NCI-H1092 (cell line): ENCODE data around the gene PRKCH.
"Not testable (repeated sequence)": the region's sequence is repeated elsewhere in the genome, so short reads cannot be mapped to it uniquely, and the experiment has no call there.

ENCODE experiments used
- DNase-seq: peaks from one replicate; lab custom pipeline; 2025; lab: John Stamatoyannopoulos, UW

The PRKCH gene

DNA sequence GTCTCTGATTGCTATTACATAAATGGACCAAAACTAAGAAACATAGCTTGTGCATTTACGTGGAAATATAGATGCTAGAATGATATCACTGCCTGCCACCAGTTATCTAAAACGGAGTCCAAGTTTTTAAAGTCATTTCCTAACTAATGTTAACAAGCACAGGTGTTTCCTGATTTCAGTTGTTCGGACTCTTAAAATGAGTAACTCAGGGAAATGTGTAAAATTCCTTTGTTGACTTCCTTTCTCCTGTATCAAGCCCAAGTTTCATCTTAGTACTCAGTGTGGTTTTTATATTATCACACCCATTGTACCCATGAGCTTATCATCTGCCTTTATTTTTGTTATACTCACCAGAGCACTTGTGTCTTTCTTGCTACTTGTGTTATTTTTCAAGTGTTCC is 13.2 kb upstream of the PRKCH start:
- no peak for DNase-seq

DNA sequence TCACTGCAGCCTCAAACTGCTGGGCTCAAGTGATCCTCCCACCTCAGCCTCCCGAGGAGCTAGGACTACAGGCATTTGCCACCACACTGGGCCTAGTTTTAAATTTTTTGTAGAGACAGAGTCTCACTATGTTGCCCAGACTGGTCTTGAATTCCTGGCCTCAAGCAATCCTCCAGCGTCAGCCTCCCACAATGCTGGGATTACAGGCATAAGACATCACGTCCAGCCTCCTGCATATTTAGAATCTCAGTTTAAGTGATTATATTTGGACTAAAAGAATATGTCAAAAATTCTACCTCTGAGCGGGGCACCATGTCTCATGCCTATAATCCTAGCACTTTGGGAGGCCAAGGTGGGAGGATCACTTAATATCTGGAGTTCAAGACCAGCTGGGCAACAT is 12.7 kb upstream of the PRKCH start:
- DNase-seq: not testable (repeated sequence)

DNA sequence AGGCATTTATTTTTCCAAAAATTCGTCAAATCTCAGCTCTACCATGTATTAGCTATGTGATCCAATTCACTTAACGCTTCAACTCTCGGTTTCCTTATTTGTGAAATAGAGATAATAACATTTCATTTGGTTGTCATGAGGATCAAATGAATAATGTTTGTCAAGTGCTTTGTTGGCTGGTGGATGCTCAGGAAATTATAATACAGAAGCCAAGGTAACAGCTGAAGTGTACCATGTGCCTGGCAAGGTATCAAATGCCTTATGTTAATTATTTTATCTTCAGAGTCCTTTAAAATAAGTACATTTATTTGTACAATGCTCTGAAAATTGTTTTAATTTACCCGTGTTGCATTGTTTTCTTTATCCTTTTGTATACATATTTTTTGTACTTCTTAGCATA is 6.1 kb upstream of the PRKCH start:
- peak; percentile 68 for DNase-seq

DNA sequence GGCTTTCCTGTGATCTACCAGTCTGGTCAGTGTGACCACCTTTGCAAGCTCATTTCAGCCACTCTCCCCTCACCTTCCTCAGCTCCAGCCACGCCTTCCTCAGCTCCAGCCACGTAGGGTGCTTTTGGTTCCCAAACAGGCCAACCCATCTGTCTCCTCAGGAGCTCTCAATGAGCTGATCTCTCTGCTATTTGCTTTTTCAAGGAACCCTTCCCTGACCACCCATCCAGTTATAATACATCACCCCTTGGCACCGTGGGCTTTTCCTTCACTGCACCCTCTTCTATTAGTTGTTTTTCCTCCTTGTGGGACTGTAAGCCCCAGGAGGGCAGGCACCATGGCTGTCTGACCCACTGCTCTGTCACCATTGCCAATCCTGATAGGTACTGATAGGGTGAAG is 2.3 kb upstream of the PRKCH start:
- no peak for DNase-seq

DNA sequence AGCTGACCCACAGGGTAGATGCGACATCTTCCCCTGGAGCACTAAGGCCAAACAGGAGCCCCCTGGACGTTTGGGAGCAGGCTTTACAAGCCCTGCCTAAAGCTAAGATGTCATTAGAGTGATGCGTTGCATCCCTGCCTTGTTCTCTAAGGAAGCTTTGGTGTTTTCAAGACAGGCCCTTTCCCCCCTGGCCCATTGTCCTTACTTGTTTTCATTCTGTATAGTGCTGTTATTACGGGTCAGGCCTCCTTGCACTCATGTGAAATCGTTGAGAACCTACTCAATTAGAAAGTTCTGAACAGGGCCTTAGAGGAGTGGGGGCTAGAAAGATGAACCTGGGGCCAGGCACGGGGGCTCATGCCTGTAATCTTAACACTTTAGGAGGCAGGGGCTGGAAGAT is 1.7 kb upstream of the PRKCH start:
- no peak for DNase-seq

DNA sequence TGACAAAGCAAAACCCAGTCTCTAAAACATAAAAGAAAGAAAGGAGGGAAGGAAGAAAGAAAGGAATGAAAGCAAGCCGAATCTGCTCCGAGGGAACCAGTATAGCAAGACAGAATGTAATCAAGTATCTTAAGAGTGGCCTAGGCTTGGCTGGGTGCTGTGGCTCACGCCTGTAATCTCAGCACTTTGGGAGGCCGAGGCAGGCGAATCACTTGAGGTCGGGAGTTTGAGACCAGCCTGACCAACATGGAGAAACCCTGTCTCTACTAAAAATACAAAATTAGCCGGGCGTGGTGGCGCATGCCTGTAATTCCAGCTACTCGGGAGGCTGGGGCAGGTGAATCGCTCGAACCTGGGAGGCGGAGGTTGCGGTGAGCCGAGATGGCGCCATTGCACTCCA is 1.2 kb upstream of the PRKCH start:
- not testable (repeated sequence) for DNase-seq

DNA sequence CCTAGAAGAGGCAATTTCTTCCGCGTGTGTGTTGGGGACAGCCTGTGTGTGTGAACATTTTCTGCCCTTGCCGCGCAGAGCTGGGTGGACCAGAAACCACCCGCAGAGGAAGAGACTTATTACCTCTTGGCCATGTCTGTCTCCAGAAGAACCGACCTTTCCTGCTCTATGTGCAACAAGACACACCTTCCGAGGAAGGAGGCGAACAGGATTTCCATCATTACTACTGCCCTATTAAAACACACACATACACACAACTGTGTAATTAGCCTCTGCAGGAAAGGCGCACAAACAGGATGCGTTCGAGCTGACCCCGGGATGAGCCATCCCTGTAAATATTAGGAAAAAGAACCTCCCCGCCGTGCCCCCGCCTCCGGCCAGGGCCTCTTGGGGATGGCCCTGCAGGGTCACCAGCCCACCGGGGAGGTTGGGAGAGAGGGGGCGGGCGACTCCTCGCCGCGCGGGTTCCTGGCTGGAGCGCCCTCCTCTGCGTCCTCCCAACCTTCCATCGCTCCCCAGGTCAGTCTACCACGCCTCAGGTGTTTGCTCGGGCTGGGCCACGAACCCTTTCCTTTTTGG is 484 bp upstream of the PRKCH start:
- DNase-seq: no peak

DNA sequence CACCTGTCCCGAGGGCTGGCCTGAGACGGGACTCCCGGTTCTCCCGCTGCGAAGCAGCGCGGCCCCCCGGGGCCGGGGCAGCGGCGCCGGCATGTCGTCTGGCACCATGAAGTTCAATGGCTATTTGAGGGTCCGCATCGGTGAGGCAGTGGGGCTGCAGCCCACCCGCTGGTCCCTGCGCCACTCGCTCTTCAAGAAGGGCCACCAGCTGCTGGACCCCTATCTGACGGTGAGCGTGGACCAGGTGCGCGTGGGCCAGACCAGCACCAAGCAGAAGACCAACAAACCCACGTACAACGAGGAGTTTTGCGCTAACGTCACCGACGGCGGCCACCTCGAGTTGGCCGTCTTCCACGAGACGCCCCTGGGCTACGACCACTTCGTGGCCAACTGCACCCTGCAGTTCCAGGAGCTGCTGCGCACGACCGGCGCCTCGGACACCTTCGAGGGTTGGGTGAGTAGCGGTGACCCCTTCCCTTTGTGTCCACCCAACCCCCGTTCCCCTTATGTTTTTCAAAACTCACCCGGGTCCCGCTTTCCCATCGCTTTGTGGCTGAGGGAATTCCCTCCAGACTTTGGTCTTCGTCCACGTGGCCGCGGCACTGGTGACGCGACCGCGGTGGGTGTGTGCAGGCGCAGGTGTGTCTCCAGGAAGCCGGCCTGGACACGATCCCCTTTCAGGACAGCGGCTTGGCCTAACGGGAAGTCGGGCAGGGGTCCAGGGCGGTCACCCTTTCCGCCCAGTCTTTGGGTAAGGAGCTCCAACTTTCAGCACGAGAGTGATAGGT is 826 bp downstream of the PRKCH start:
- no peak for DNase-seq

DNA sequence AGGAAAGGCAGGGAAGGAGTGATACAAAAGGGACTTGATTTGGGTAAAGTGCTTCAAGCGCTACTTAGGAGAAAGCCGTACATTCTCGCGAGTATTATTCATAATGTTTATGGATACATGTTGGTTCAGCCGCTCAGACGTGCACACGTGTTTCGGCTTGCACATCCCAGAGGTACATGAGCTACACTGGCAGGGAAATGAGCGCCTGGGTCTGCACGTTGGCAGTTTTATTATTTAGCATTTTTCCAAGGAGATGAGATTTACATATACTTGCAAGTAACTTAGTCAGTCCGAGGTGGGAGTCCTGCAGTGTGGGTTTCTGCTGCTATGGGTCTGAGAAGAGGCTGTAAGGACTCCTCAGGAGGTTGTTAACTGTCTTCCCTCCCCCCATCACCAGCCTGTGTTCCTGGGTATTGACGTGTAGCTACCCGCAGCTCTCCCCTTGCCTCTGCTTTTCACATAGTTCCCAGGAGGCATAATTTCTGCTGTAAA is 1.5 kb downstream of the PRKCH start:
- no peak for DNase-seq

DNA sequence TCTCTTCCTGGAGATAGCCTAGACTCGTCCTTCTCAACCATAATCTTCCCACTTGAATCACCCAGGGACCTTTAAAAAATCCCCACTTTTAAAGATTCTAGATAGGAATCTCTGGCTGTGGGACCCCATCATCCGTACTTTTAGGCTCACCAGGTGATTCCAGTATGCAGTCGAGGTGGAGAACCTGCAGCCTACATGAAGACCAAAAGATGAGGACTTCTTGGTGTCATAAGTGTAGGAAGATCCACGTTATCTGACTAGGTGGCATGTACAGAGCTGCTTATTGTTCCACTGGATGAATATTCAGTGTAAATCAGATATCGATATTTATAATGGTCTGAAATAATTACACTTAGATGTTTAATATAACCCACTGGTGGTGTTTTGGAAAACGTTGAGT is 2.6 kb downstream of the PRKCH start:
- no peak for DNase-seq

DNA sequence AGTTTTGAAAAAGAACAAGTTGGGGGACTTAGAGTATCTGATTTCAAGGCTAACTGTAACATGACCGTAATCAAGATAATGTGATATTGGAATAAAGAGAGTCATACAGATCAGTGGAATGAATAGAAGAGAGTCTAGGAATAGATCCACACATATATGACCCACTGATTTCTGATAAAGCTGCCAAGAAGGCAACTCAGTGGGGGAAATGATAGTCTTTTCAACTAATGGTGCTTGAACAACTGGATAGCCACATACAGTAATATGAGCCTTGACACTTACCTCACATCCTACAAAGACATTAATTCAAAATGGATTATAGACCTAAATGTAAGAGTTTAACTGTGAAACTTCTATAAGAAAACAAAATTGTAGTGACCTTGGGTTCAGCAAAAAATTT is 3.8 kb downstream of the PRKCH start:
- DNase-seq: no peak

DNA sequence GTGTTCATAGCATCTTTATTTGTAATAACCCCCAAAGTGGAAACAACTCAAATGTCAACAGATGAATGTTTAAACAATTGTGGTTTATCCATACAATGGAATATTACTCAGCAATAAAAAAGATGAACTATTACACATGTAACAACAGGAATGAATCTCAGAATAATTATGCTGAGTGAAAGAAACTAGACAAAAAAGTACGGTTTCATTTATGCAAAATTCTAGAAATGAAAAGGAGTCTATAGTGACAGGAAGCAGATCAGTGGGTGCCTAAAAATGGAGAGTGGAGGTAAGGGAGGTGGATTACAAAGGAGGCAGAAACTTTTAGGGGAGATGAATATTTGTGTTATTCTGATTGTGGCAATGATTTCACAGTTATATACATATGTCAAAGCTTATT is 4.8 kb downstream of the PRKCH start:
- no peak for DNase-seq

DNA sequence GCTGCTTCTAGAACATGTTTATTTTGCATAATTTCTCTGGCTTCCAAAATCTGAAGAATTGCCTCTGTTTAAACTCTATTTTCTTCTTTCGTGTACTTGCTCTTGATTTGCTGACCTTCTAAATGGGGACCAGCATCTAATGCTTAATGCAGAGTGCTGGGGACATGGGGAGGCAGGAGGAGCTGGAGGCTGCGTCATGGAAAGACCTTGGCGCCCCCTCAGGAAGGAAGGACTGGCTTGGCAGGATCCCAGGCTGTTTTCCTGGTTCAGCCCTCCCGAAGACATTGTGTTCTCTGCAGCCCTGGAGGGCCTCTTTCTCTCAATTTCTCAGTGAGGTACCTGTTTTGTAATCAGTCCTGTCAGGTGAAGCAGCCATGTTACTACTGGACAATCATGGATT is 5.5 kb downstream of the PRKCH start:
- DNase-seq: no peak

DNA sequence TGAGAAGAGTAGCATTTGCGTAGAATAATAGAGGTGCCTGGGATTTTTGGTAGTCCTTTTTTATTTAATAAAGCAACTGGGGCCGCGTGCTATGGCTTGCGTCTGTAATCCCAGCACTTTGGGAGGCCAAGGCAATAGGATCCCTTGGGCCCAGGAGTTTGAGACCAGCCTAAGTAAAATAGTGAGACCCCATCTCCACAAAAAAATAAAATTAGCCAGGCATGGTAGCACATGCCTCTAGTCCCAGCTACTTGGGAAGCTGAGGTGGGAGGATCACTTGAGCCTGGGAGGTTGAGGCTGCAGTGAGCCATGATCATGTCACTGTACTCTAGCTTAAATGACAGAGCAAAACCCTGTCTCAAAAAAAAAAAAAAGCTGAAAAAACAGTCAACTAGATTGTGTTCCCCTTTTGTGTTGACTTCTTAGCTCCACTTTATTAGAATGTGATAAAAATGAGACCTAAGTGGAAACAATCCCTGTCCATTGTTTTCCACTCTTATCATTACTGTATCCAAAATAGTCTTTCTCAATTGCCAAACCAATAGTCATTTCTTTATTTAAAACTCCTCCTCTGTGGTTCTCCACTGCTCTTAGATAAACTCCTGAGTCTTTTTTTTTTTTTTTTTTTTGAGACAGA is 7.4 kb downstream of the PRKCH start:
- no peak for DNase-seq

DNA sequence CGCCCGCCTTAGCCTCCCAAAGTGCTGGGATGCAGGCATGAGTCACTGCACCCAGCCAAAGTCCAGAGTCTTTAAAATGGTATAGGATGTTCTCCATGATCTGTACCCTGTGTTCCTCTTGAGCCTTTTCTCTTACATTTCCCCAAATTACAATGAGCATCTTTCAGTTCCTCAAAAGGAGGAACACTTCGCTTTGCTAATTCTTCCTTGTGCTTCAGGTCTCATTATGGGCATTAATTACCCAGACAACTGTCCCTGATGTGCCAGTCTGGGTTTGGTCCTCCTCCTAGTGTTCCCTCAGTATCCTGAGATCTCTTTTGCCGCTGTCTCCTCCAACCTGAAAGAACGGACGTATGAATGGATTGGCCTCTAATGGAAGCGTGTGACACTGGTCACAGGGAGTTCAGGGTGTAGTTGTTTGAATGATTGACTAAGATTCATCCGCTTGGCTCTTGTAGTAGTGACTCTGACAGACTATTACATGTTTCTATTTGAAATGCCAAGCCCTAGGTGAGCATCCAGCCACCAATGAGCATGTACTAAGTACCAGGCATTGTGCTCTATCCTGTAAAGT is 8.2 kb downstream of the PRKCH start:
- no peak for DNase-seq

DNA sequence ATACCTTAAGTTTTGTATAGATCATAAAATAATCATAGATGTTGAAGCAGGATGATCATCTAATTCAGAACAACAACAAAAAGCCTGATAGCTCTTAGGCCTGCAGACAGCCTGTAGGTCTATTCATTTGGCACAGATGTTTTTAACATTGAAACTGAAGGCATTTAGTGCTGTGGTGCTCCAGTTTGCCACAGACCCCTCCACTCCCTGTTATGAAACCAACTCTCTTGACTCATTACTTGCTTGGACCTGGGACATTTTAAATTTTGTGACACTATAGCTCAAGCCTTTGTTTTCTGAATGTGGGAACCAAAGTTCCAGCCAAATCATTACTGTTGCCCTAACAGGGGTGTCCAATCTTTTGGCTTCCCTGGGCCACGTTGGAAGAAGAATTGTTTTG is 9.1 kb downstream of the PRKCH start:
- no peak for DNase-seq

DNA sequence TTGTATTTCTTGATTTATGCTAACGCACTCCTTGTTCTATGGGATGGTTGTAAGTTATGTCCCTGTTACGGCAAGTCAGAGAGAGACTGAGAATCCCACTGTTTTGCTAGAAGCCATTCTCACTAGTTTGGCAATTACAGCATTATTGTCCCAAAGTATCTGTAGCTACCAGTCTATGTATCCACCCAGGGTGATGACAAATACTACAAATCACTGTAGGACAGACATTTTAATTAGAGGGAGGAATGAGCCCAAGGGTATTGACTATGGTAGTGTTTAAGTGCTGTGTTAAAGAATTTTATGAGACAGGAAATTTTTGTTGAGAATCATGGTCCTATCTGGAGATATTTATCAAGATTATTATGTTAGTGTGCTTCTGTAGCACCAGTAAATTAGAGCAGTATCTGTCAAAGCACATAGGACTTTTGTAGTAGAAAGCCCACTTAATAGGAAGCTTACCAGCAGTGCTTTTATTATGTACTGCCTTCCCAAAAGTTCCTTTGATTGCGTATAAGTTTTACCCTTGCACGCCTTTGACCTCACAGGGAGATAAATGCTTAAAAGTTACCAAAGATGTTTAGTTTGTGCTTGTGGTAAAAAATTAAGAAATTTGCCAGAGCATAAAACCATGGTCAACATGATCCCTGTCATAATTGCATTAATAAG is 10.7 kb downstream of the PRKCH start:
- DNase-seq: no peak

DNA sequence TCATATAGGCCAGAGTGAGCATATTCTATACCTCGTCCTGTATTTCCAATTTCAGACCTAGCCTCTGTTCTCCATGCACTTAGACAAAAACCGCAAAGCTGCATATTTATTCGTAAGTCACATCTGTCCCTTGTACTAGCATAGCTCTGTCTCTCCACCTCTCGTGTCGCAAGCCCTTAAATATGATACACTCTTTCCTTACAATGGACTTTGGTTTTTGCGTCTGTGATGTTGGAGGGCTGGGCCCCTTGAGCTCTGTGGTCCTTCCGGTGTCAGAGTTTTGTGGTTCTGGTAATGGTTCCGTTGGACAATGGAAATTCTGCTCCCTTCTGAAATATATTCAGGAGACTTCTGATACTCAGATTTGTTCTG is 11.3 kb downstream of the PRKCH start:
- no peak for DNase-seq

DNA sequence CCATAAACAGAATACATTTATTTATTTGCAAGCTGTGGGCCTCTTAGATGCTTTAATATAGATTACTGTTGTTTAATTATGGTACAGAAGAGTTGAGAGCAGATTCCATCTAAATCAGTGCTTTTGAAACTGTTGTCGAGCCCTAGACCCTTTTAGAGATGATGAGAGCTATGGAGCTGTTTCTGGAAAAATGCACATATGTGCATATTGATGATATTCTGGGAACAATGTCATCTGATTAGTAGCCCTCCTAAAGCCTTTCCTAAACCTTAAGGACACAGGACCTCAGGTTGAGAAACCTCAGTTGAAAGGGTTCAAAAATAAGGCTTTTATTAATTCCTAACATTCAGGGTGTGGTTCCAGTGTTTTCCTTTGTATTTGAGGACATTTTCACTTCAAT is 11.7 kb downstream of the PRKCH start:
- no peak for DNase-seq

DNA sequence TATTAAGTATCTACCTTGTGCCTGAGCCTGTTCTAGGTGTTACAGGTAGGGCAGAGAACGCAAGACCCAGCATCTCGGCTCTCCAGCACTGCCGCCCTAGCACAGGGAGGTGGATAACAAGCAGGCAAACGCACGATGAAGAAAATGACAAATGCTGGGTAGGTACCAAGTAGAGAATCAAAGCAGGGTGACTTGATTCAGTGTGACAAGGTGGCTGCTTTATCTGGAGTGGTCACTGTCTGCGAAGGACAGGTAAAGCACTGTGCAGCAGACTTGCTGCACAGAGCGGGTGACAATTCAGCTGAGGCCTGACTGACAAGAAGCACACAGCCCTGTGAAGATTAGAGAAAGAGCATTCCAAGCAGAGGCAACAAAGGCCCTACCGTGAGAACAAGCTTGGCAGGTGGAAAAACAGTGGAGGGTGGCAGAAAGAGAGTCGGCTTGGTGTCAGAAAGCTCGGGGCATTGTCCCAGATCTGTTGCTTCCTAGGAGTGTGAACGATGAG is 12.9 kb downstream of the PRKCH start:
- no peak for DNase-seq

DNA sequence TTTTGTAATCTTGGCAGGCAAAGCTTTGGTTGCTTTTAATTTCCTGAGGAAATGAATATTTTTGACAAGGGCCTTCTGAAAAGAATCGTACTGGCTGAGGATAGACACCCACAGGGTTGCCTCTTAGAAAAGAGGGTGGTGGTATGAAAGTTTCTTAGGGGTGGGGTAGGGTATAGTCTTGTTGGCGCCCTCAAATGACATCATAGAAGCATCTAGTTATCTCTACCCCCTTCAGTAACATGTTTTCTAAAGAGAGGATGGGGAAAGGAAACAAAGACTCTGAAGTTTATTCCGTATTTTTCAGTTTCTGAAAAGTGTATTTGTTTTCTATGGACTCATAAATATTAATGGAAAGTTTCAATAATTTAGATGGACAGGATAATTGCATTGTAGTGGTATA is 13.7 kb downstream of the PRKCH start:
- DNase-seq: no peak

DNA sequence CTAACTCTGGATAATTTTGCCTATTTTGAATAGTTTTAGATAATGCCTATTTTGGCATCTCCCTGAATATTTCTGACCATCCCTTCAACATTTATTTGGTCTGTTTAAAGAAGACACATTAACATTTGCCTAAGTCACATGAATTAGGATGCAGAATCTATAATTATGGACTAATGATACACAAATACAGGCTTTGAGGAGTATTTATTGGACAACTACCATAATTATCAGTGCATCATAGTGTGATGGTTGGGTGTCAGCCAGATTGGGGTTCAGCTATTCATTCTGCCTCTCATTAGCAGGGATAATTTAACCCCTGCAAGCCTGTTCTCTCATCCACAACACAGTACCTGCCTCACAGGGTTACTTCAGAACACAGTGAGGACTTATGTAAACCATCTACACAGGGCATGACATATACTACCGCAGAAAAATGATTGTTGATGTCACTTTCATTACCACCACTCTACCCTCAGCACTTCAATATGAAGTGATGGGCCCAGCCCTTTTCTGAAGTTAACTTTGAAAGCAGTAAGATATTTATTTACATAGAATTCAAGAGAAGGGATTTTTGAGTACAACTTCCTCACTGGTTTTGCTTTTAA is 14.4 kb downstream of the PRKCH start:
- no peak for DNase-seq
